Sigmoid colon (tissue), 7 donors: ENCODE results near the gene GPC4. TPM values are rescaled to one million over a fixed set of nuclear protein-coding genes. Genes with fewer than 3 reads are reported as not detected.

Experiments
- DNase-seq: peaks from one replicate; pipeline ENCODE4 v3.0.0-alpha.2; 2019
- H3K27ac ChIP-seq, 4 donors: fragments of 200-600 bp; sonication (generic); one replicate each; pipeline ENCODE4 v1.5.1; 2016 to 2019; ENCODE audit warnings: mild to moderate bottlenecking in 1 of 4
- H3K27me3 ChIP-seq, 3 donors: fragments of 200-600 bp; sonication (generic); one replicate each; pipeline ENCODE4 v1.5.1; 2019; ENCODE audit warnings: mild to moderate bottlenecking in 1 of 3
- H3K36me3 ChIP-seq, 4 donors: fragments of 200-600 bp; sonication (generic); one replicate each; pipeline ENCODE4 v1.5.1; 2016 to 2019
- H3K4me1 ChIP-seq, 4 donors: fragments of 200-600 bp; sonication (generic); one replicate each; pipeline ENCODE4 v1.5.1; 2017 to 2019
- H3K4me3 ChIP-seq, 4 donors: fragments of 200-600 bp; sonication (generic); one replicate each; pipeline ENCODE4 v1.5.1; 2017 to 2019; ENCODE audit warnings: mild to moderate bottlenecking in 2 of 4, moderate library complexity in 1 of 4
- H3K9me3 ChIP-seq, 4 donors: fragments of 200-600 bp in 3 of 4; sonication (generic) in 3 of 4; one replicate each; pipeline versions ENCODE4 v1.5.1 to v1.6.1; 2013 to 2019
- EP300 ChIP-seq, 4 donors: sonication (generic); formaldehyde crosslinking; IDR thresholded peaks; one replicate each; pipeline ENCODE4 v1.6.1; 2017; ENCODE audit warnings: antibody characterized with exemption in 4 of 4
- POLR2A ChIP-seq, 2 donors: fragments of 450-650 bp; IDR thresholded peaks; one replicate each; pipeline ENCODE4 v1.6.1; 2016; ENCODE audit warnings: antibody characterized with exemption in 2 of 2, mild to moderate bottlenecking in 2 of 2, moderate library complexity in 2 of 2
- POLR2AphosphoS5 ChIP-seq, 4 donors: sonication (generic); formaldehyde crosslinking; IDR thresholded peaks; one replicate each; pipeline ENCODE4 v1.6.1; 2017; ENCODE audit warnings: antibody characterized with exemption in 4 of 4
- WGBS, 2 donors: extraction: QIAGEN DNeasy Blood & Tissue Kit; methylation state at CpG; one replicate each; pipeline ENCODE4 v1.1.7; 2013; 5-methylcytosine and 5-hydroxymethylcytosine counted together
- intact Hi-C: fragments of 100-400 bp; cut with DNase I; formaldehyde crosslinking; loops from one replicate; pipeline ENCODE4 v1.15.1; 2023
- polyA plus RNA-seq, 3 donors: library from polyadenylated mRNA; stranded (reverse); fragments of 200-250 nt; gene quantifications; one replicate each; pipeline ENCODE4 v1.2.3, GENCODE V29; 2013
- total RNA-seq, 4 donors: library from RNA; depleted of rRNA; stranded (reverse); fragments of >200 nt; gene quantifications; one replicate each; pipeline ENCODE4 v1.1.0, GENCODE V29; 2016
- TF ChIP-seq, protein P1 (sequence below), 4 experiments: fragments of 450-650 bp in 3 of 4; fragments of 200-600 bp in 1 of 4; IDR thresholded peaks; one replicate each; pipeline ENCODE4 v1.5.1; 2016 to 2019; ENCODE audit warnings: antibody characterized with exemption in 4 of 4, mild to moderate bottlenecking in 3 of 4, moderate library complexity in 2 of 4
- donor health status: healthy with polysubstance abuse.
- donor health status: Bipolar disorder and iron deficiency.
- donor health status: healthy.

The GPC4 gene
- total and polyA plus RNA-seq, 7 donors = 1.2 to 45.7 (median 25.3) TPM

DNA sequence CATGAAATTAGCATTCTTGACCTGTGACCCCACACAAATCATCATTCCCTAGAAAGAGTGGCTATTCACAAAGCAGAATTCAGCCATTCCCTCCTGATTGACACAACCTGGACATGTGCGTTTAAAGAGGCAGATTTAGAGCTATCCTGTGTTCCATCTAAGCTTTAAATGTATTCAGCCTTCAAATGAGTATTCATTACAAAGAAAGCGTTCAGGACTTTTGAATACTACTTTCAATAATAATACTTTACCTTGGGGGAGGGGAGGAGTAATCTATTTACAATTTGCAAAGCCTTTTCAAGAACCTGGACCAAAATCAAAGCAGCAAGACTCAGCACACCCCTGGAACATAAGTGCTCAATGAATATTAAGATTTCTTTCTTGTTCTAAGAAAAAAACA, 22.5 kb upstream of the GPC4 start:
- no peaks in the 10 kb centered on the region for H3K4me1 ChIP-seq
- TF ChIP-seq POLR2A (IDR thresholded peaks at IDR 0.05) (no peak), POLR2AphosphoS5 (IDR thresholded peaks at IDR 0.05) (no peak), EP300 (IDR thresholded peaks at IDR 0.05) (no peak)
- TF ChIP-seq, protein P1, sequence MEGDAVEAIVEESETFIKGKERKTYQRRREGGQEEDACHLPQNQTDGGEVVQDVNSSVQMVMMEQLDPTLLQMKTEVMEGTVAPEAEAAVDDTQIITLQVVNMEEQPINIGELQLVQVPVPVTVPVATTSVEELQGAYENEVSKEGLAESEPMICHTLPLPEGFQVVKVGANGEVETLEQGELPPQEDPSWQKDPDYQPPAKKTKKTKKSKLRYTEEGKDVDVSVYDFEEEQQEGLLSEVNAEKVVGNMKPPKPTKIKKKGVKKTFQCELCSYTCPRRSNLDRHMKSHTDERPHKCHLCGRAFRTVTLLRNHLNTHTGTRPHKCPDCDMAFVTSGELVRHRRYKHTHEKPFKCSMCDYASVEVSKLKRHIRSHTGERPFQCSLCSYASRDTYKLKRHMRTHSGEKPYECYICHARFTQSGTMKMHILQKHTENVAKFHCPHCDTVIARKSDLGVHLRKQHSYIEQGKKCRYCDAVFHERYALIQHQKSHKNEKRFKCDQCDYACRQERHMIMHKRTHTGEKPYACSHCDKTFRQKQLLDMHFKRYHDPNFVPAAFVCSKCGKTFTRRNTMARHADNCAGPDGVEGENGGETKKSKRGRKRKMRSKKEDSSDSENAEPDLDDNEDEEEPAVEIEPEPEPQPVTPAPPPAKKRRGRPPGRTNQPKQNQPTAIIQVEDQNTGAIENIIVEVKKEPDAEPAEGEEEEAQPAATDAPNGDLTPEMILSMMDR (IDR thresholded peaks at IDR 0.05) = no peak
- H3K9me3 ChIP-seq = no peaks in the 10 kb centered on the region
- intact Hi-C loops = no loop called here
- H3K27ac ChIP-seq = no peak overlapping the region
- no peak overlapping the region for H3K4me3 ChIP-seq
- H3K27me3 ChIP-seq = no peaks in the 10 kb centered on the region
- no peaks in the 10 kb centered on the region for H3K36me3 ChIP-seq
- no peak for DNase-seq
- 86 to 94% methylated on average over 2 of the region's 2 CpGs for whole genome bisulfite sequencing, 2 donors

DNA sequence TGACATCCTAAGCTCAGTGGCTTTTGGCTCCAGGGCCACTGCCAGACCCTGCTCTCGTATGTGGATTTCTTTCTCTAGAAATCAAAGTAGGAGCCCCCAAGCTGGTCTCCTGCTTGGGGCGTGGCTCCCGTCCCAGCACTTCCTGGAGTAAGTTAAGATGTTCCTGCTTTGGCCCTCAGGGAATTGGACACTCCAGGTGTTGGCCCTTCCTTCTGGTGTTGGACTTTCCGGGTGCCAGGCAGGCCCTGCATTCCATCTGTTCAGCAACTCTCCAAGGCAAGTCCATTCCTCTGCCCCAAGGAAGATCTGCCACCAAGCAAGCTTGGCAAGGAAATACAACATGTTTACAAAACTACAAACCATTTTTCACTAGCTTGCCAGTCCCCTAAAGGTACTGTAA, 22.1 kb upstream of the GPC4 start:
- H3K27me3 ChIP-seq = no peaks in the 10 kb centered on the region
- DNase-seq = no peak
- no peak for TF ChIP-seq EP300 (IDR thresholded peaks at IDR 0.05)
- TF ChIP-seq, protein P1 (IDR thresholded peaks at IDR 0.05) = no peak
- TF ChIP-seq POLR2AphosphoS5 (IDR thresholded peaks at IDR 0.05) = no peak
- TF ChIP-seq POLR2A (IDR thresholded peaks at IDR 0.05) = no peak
- no peak overlapping the region for H3K27ac ChIP-seq
- WGBS, 2 donors = 69 to 80% methylated on average over 4 of the region's 4 CpGs
- no peaks in the 10 kb centered on the region for H3K4me1 ChIP-seq
- no peaks in the 10 kb centered on the region for H3K9me3 ChIP-seq
- intact Hi-C loops = no loop called here
- H3K36me3 ChIP-seq = no peaks in the 10 kb centered on the region
- no peak overlapping the region for H3K4me3 ChIP-seq

DNA sequence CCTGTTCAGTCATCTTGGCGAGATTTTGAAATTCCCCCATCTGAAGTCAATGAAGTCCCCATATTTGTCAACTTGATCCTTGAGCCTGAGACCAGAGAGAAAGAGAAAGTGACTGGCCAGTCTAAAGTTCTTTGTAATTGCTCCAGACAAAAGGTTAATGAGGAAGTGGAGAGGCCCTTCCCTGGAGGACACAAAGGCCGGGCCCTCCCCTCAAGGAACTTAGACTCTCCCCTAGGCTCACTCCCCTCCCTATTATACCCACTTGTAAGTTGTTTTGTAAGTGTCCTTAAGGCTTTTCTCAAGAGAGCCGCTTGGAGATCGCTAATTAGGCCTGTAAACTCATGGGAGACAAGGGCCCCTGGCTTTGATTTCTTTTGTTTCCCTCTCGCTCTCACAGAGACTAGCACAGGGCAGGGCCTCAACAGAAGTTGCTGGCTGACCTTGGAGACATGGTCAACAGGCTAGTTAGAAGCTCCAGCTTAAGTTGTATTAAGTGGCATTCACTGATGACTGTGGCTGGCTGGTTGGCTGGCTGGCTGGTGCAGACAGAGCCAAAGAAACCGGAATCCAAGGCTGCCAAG, 20.3 kb upstream of the GPC4 start:
- TF ChIP-seq POLR2A (IDR thresholded peaks at IDR 0.05) (no peak), EP300 (IDR thresholded peaks at IDR 0.05) (no peak), POLR2AphosphoS5 (IDR thresholded peaks at IDR 0.05) (no peak)
- TF ChIP-seq, protein P1 (IDR thresholded peaks at IDR 0.05) = no peak
- Histone ChIP-seq H3K4me1 (no peaks in the 10 kb centered on the region), H3K36me3 (no peaks in the 10 kb centered on the region), H3K4me3 (no peak overlapping the region), H3K27ac (no peak overlapping the region), H3K9me3 (no peaks in the 10 kb centered on the region), H3K27me3 (no peaks in the 10 kb centered on the region)
- intact Hi-C loops = no loop called here
- 87 to 91% methylated on average over 6 of the region's 6 CpGs for WGBS, 2 donors
- no peak for DNase-seq

DNA sequence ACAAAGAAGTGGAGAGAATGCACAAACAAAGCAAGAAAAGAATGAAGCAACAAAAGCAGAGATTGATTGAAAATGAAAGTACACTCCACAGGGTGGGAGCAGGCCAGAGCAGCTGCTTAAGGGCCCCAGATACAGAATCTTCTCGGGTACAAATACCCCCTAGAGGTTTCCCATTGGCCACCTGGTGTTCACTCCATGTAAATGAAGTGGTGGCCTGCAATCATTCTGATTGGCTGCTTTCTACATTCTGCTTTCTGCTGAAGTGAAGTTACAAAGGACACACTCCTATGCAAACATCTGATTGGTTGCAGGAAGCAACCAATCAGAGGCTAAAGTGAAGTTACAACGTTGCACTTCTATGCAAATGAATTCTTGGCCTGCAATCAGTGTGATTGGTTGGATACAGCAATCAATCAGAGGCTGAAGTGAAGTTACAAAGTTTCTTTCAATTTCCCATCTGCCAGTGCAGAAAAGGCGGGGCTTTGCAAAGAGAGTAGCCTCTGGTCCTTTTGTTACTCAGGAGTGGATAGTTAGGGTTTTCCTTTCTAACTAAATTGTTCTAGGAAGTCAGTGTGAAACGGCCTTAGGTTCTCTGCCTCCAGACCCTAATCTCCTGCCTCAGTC, 19.0 kb upstream of the GPC4 start:
- Histone ChIP-seq H3K9me3 (no peaks in the 10 kb centered on the region), H3K4me3 (no peak overlapping the region), H3K27me3 (no peaks in the 10 kb centered on the region), H3K4me1 (no peaks in the 10 kb centered on the region), H3K36me3 (no peaks in the 10 kb centered on the region), H3K27ac (no peak overlapping the region)
- 75 to 80% methylated on average over 4 of the region's 4 CpGs for WGBS, 2 donors
- intact Hi-C loops = no loop called here
- no peak for DNase-seq
- TF ChIP-seq POLR2A (IDR thresholded peaks at IDR 0.05) (no peak), EP300 (IDR thresholded peaks at IDR 0.05) (no peak), POLR2AphosphoS5 (IDR thresholded peaks at IDR 0.05) (no peak)
- TF ChIP-seq, protein P1 (IDR thresholded peaks at IDR 0.05) = no peak
